HG02840 (cell line): Measurements from ENCODE around the gene ERO1B.

ENCODE experiments used
- ATAC-seq: cut with Tn5 transposase; IDR thresholded peaks from one replicate; pipeline ENCODE4 v1.9.1; 2021; ENCODE audit warnings: mild to moderate bottlenecking, moderate library complexity, moderate number of reproducible peaks; ENCODE audit not compliant: unreplicated experiment, low FRiP score

Gene ERO1B

GRCh38 chr1:236257216-236257615 is 24.5 kb downstream of the ERO1B start:
- no peak for ATAC-seq

- ATAC-seq, result no peak
Observed at GRCh38 chr1:236253918-236254637, 27.7 kb downstream of the ERO1B start.

- no peak for ATAC-seq
Observed at GRCh38 chr1:236253119-236253518, 28.6 kb downstream of the ERO1B start.

- ATAC-seq, result no peak
Observed at GRCh38 chr1:236251587-236251986, 30.2 kb downstream of the ERO1B start.

GRCh38 chr1:236247286-236247685 is 34.5 kb downstream of the ERO1B start:
- ATAC-seq, result no peak

GRCh38 chr1:236242568-236242967 is 39.2 kb downstream of the ERO1B start:
- ATAC-seq, result no peak

GRCh38 chr1:236240675-236241074 is 41.1 kb downstream of the ERO1B start:
- ATAC-seq, result no peak

DNA sequence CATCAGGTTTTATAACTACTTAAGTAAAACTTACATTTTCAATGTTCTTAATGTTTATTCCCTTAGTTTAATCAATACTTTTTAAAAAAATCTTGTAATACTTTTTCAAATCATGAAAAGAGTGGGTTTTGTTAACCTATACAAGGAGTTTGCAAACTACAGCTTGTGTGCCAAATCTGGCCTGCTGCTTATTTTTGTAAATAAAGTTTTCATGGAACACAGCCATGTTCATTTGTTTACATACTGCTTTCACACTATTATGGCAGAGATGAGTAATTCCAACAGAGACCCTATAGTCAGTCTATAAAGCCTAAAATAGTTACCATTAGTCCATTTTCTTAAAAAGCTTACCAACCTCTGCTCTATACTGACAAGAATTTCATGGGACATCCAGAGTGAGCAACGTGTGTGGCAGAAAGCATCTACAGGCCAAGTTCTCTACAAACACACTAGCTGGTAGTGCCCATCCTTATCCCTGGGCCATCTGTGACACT is 42.6 kb downstream of the ERO1B start:
- no peak for ATAC-seq

DNA sequence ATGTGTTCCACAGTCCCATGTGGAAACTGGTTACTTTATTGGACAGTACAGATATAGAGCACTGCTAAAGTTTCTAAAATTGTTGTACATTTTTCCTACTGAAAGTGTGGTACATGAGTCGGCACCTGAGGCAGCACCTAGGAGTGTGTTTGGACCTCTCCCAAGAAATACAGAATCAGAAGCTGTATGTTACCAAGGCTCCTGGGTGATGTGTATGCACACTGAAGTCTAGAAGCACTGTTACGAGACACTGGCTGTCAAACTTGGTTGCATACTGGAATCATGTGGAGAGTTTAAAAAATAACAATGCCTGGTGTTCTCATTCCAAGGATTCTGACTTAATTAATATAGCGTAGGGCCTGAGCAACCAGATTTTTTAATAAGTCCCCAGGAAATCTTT is 46.6 kb downstream of the ERO1B start:
- no peak for ATAC-seq

DNA sequence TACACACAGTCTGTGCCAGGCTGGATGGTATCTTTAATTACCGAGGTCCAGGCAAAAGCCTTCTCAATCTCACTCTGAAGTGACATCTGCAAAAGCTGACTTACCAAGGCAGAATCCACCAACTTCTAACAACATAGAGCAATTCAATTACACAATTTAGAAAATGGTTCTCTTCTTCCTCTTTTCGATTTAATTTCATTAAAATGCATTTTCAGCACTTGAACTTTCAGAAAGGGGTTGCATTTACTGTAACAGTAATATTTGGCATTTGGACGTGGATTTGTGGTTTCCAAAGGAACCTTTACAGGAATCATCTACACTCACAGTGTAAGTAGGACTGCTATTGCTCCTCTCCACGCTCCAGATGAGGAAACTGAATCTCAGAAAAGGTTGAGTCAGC is 53.3 kb downstream of the ERO1B start:
- ATAC-seq, result no peak

DNA sequence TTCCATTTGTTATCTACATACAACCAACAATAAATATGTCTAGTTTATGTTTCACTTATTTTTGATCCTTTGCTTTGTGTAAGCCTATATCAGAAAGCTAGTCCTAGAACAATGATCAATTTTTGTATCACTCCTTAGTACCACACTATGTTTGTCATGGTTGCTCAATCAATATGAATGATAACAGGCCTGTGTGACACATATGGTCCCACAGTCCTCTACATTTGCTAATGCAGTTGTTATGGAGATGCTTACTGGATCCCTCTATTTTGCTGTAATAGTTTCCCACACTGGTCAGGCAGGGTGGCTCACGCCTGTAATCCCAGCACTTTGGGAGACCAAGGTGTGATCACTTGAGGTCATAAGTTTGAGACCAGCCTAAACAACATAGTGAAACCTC is 59.1 kb downstream of the ERO1B start:
- ATAC-seq, result no peak

DNA sequence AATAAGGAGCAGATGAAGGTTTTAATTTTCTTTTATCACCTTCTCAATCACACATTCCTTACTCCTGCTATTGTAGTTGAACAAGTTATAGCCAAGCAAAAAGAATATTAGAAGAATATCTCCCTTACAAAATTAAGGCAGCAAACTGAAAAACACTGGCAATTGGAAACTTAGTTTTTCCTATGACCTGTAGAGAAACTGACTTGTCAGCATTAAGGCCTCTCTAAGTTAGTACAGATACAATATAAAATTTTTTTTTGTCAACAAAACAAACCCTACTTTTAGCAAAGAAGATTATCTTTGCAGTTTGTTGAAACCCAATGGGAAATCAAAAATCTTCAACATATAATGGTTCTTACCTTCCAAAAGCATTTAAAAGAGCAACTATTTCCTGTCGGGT is 61.3 kb downstream of the ERO1B start:
- no peak for ATAC-seq

DNA sequence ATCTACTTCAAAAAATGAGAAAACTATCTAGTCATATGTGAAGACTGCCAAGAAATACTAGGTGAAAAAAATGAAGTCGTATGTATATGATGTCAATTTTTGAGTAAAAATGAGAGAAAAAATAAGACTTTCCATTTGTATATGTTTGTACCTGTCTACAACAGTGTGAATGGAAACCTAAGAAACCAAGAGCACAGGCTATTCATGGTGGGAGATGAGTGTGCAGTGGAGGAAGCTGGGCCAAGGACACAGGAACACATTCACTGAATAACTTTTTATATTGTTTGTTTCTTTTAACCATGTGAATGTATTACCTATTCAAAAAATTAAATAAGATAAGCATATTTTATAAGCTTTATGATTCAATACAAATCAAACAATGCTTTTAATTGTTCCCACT is 67.0 kb downstream of the ERO1B start:
- ATAC-seq, result no peak

- ATAC-seq, result no peak
Observed at GRCh38 chr1:236213534-236213933, 68.2 kb downstream of the ERO1B start.

- ATAC-seq, result no peak
Observed at GRCh38 chr1:236211815-236212214, 69.9 kb downstream of the ERO1B start.

GRCh38 chr1:236209713-236210112 is 72.0 kb downstream of the ERO1B start:
- ATAC-seq, result no peak

GRCh38 chr1:236209185-236209584 is 72.6 kb downstream of the ERO1B start:
- no peak for ATAC-seq

DNA sequence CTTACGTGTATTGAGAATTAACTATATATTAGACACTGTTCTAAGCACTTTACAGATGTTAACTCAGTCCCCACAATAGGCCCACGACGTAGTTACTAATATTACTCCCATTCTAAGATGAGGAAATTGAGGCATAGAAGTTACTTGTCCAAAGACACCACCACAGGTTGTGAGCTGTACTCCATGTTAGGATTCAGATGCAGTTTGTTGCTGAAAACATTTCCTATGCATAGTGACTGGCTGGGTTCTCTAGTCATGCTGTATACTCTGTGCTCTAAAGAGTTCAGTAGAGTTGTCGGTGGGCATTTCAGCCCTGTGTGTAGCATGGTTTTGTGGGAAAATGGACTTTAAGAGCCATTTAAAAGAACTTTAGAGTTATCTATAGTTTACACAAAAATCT is 74.2 kb downstream of the ERO1B start:
- ATAC-seq, result no peak

GRCh38 chr1:236207121-236207520 is 74.6 kb downstream of the ERO1B start:
- ATAC-seq, result no peak

DNA sequence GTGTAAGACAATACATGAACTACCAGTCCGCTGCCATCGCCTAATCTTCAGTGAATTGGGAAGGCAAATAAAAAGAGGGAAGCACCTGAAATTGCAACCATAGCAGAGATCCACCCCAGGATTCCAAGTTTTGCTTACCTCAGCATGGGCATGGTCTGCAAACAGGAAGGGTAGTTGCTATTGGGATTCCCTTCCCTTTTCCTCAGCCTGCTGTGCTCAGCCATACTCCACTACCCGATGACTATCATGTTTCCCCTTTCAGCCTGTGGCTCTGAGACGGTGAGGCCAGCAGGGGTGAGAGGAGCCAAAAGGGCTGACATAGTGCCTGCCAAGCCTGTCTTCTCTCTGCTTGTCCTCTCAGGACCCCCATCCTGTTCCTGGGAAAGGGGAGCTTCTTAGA is 75.2 kb downstream of the ERO1B start:
- ATAC-seq, result no peak

DNA sequence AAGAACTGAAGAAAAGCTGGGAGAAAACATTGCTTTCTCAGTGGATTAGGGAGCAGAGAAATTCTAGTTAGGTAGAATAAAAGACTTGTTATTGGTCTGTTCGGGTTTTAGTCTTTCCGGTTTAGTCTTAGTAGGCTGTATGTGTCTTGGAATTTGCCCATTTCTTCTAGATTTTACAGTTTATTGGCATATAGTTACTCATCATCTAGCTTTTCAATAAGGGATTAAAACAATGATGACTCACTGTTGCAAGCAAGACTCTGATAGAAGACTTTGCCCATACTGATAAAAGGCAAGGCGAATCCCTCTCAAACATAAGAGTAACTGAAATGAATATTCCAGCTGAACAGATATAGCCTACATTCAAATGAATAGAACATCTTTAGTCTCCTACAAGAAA is 77.1 kb downstream of the ERO1B start:
- no peak for ATAC-seq

- ATAC-seq, result no peak
Observed at GRCh38 chr1:236204039-236204438, 77.7 kb downstream of the ERO1B start.

DNA sequence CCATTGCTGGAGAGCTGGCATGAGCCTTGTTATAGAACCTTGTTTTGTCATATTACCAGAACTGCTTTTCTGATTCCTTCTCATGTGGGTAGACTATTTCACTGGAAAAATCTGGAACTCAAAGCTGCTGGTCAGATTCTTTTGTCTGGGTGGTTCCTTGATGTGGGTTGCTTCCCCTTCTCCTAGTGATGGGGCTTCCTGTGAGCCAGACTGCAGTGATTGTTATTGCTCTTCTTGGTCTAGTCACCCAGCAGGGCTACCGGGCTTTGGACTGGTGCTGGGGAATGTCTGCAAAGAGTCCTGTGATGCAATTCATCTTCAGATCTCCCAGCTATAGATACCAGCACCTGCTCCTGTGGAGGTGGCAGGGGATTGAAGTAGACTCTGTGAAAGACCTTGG is 80.0 kb downstream of the ERO1B start:
- no peak for ATAC-seq
